Fibroblast of skin of scalp (primary cell): ENCODE measurements around the gene ISLR.

ENCODE experiments used
- DNase-seq: peaks from one replicate; pipeline ENCODE4 v3.0.0-alpha.2; 2013

Gene ISLR

DNA sequence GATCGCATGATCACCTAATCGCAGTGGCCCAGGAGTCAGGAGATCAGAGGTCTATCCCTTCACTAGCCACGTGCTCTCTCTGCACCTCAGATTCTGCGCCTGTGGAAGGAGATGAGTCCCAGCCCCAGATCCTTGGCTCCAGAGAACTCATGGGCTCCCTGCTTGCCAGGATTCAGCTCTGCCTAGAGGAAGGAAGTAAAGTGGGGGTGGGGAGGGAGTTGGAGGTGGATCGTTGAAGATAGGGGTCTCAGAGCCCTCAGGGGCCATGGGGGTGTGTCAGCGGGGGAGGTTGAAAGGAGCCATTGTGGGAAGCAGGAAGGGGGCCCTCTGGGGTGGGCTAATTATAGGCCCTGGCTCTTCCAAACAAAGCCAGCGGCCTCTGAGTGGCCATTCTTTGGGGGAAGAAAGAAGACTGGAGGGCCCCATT is 40.4 kb downstream of the ISLR start:
- DNase-seq, result no peak

DNA sequence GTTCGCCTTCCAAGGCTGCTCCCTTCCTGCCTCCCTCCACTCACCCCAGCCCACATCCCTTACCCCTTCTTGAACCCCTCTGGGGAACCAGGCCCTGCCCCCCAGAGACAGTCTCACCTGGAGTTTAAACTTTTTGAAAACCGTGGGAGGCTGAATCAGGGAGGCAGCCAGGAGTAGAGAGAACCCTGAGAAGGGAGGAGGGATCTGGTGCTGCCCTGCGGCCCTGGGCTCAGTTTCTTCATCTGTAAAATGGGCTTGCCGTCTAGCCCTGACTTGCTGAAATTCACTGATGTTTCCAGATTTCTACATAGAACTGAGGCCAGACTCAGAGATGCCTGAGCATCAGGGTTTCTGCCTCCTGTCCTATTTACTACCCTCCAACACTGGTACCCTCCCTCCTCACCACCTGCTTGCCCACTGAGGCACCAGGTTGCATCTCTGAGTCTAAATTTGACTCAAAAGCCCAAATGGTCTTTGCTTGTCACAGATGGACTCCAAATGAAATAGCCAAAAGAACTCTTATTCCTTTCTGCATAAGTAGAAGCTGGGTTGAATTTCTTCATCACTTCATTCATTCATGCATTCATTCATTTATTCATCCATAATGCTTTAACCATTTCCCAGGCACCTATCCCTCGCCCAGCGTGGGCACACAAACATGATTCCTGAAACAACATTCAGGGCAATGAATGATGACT is 41.0 kb downstream of the ISLR start:
- no peak for DNase-seq

- no peak for DNase-seq
Observed at GRCh38 chr15:74215958-74216357, 42.4 kb downstream of the ISLR start.

DNA sequence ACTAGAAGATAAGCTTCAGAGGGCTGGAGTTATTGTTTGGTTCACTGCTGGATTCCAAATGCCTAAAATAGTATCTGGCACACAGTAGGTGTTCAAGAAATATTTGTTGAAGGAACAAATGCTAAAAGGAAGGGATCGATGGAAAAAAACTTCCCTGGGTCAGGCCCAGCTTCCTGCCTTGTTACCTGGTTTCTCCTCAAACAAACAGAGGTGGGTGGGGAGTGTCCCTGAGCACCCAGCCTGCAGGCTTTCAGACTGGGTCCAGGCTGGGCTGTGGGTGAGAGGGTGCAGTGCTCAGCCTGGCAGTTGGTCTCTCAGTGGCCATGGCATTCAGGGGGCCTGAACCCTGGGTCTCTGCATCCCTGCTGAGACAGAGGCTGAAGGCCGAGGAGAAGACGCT is 43.4 kb downstream of the ISLR start:
- no peak for DNase-seq

- no peak for DNase-seq
Observed at GRCh38 chr15:74217907-74218885, 44.7 kb downstream of the ISLR start.

DNA sequence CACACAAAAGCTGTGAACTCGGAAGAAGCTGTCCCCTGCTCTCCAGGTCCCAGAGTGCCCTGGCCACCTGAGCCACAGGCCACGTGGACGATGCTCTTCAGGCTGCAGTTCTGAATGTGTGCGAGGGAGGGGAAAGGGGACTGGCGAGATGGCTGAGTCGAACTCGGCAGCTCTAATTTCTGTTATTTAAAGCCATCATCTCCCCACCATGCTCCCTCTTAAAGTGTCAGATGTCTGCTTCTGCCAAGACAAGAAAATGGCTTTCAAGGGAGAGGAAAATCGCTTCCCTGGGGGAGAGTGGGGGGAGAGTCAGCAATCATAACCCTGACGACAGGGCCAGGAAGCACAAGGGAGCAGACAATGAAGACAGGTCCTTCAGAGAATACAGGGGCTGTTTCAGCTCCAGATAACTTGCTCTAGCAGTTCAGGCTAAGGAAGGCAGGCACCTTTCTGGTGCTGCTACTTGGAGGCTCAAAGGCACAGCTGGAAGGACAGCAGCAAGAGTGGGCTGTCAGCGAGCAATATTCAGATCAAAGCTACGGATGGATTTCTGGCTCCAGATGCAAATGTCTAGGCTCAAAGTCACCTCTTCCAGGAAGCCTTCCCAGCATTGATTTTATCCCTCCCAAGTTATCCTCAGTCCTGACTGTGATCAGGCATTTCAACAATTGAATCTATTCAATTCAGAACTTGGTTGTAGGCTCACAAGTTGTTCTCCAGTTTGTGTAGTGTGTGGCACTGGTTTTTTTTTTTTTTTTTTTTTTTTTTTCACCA is 47.2 kb downstream of the ISLR start:
- DNase-seq, result no peak

DNA sequence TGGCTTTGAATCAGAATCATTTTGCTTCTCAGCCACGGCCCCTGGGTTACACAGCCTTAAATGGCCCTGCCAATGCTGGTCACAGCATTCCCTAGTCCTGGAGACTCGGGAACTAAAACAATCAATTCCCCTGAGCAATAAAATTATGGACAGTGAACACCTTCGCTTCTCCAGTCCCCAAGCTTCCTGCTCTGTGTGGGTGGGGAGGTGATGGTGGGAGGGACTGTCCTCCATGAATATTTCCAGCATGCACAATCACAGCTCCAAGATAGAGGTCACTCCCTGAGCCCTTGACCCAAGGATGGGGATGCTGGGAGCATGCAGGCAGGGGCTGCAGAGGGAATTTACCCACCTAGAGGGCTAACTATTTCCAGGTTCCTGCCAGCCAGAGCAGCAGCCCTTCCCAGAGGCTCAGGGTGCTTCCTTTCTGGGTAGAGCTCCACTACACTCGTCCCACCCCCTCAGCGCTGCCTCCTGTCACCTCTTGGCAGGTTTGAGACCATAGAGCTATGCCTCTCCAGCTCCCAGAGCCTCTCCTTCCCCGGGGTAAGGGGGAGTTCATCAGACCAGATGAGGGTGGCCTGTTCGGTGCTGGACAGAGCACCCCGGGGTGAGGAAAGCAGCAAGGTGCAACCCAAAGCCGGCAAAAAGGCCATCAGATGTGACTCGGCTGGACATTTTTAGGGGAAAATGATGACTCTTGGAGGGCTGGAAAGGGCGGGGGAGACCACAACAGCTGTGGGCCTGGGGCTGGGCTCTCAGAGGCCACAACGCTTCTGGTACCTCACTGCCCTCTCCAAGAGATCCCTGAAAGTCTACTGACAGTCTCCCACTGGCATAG is 48.1 kb downstream of the ISLR start:
- no peak for DNase-seq

DNA sequence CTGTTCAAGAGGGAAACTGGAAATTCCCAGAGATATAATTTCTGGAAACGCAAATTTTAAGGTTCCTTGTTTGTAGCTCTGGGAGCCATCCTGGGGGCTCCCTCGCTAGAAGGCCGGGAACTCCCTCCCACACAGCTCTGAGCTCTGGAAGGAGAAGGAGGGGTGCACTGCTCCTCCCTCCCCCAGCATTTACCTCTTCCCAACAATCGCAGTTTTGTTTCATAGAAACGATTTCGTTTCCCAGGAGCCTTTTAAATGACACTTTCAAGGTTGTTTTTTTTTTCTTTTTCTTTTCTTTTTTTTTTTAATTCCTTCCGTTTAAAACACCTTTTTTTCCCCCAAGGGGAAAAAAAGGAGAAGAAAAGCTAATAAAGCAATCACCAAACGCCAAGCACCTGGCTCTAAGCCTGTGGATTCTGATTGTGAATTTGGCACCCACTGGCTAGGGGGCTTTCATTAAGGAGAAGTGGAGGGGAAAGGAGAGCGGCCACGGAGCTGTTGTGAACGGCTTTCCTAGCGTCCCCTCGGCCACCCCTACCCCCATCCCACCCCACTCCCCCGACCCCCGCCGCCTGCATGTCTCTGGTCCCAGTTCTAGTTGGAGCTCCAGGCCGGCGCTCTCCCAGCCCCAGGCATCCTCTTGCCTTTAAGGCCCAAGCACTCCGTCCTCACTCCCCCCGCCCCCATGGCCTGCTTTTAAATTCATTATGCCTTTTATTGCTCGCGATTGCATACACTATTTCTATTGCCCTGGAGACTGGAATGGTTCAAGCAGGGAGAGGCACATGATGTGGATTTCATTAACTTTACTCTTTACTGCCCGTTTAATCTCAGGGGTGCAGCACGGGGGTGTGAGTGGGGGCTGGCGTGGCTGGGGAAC is 49.0 kb downstream of the ISLR start:
- DNase-seq, result no peak

DNA sequence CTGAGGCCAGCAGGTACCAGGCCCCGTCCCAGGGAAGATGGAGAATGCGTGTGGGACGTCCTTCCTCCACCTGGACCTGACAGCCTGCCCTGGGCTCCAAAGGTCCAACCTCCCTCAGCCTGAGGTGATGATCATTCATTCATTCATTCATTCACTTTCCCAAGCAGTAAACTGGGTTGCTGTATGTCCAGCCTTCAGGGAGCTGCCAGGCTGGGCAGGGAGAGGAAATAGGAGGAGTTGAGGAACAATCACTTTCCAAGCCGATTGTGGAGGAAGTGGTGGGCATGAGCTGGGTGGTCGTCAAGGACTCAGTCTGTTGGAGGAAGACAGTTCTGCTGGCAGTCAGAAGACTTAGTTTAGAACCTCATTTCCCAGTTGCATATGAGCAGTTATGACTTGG is 52.4 kb downstream of the ISLR start:
- DNase-seq, result no peak
